DOHH2 (cell line): ENCODE results near the gene SLC8B1.

Experiments used
- H3F3A ChIP-seq: fragments of 200-600 bp; sonication (generic), shearing (Covaris generic); 2 replicates; pipeline ENCODE4 v1.6.0; 2016; ENCODE audit warnings: antibody characterized with exemption, mild to moderate bottlenecking; ENCODE audit not compliant: control insufficient read depth, insufficient read depth
- H3K27ac ChIP-seq: fragments of 200-600 bp; sonication (generic); 2 replicates; pipeline ENCODE4 v1.5.1; 2014; ENCODE audit warnings: low read depth, mild to moderate bottlenecking, low read length, moderate library complexity
- H3K27me3 ChIP-seq: fragments of 200-600 bp; sonication (generic); 2 replicates; pipeline ENCODE4 v1.6.1; 2014; ENCODE audit warnings: mild to moderate bottlenecking, low read length, mixed read lengths; ENCODE audit not compliant: control insufficient read depth
- H3K36me3 ChIP-seq: fragments of 200-600 bp; sonication (generic); 2 replicates; pipeline ENCODE4 v1.6.1; 2014; ENCODE audit warnings: mild to moderate bottlenecking, low read length, moderate library complexity, mixed read lengths; ENCODE audit not compliant: control insufficient read depth
- H3K4me1 ChIP-seq: fragments of 200-600 bp; sonication (generic); 2 replicates; pipeline ENCODE4 v1.6.1; 2014; ENCODE audit warnings: mild to moderate bottlenecking, low read length, mixed read lengths; ENCODE audit not compliant: control insufficient read depth
- H3K4me2 ChIP-seq: fragments of 200-600 bp; sonication (generic); 2 replicates; pipeline ENCODE4 v1.6.0; 2014; ENCODE audit warnings: mild to moderate bottlenecking, low read length, moderate library complexity
- H3K4me3 ChIP-seq: fragments of 200-600 bp; sonication (generic); 2 replicates; pipeline ENCODE4 v1.5.1; 2014; ENCODE audit warnings: mild to moderate bottlenecking, low read length, mixed read lengths
- H3K79me2 ChIP-seq: fragments of 200-600 bp; sonication (generic); 2 replicates; pipeline ENCODE4 v1.6.1; 2014; ENCODE audit warnings: mild to moderate bottlenecking, low read length, mixed read lengths; ENCODE audit not compliant: control insufficient read depth
- H3K9me2 ChIP-seq: fragments of 200-600 bp; sonication (generic); replicated peaks from 2 replicates; pipeline ENCODE4 v1.6.1; 2014; ENCODE audit warnings: mild to moderate bottlenecking, low read length, mixed read lengths; ENCODE audit not compliant: control insufficient read depth
- H3K9me3 ChIP-seq: fragments of 200-600 bp; sonication (generic); 2 replicates; pipeline ENCODE4 v1.6.1; 2014; ENCODE audit warnings: antibody characterized with exemption, low read length, mixed read lengths; ENCODE audit not compliant: control insufficient read depth, insufficient read depth
- H4K20me1 ChIP-seq: fragments of 200-600 bp; sonication (generic); 2 replicates; pipeline ENCODE4 v1.6.0; 2014; ENCODE audit warnings: low read depth, mild to moderate bottlenecking, antibody characterized with exemption, low read length, moderate library complexity; ENCODE audit not compliant: control insufficient read depth, insufficient read depth
- EZH2phosphoT487 ChIP-seq: fragments of 200-600 bp; sonication (generic); IDR thresholded peaks from 2 replicates; pipeline ENCODE4 v1.6.1; 2017; ENCODE audit warnings: borderline replicate concordance, mild to moderate bottlenecking, antibody characterized with exemption, low read length, moderate library complexity, mixed read lengths
- TF ChIP-seq, protein P1 (sequence below): fragments of 200-600 bp; sonication (generic); IDR thresholded peaks from one replicate; pipeline ENCODE4 v1.5.1; 2014; ENCODE audit warnings: antibody characterized with exemption, mild to moderate bottlenecking, low read depth, low read length; ENCODE audit not compliant: poor library complexity, severe bottlenecking

SLC8B1 gene

DNA sequence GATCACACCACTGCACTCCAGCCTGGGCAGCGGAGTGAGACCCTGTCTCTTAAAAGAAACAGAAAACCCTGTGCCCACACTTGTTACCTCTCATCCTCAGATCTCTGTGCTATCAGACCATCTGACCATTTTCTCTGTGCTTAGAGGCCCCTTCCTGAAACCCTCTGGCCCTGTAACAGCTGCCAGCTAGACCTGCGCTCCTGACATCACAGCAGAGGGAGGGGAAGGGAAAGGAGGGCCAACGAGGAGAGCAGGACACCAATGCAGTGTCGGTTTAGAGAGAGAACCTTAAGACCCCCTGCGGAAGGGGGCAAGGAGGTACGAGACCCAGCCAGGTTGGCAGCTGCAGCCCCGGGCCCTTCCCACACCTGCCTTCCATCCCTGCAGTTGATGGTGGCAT is 42.4 kb downstream of the SLC8B1 start:
- no peak for TF ChIP-seq EZH2phosphoT487
- TF ChIP-seq, protein P1, sequence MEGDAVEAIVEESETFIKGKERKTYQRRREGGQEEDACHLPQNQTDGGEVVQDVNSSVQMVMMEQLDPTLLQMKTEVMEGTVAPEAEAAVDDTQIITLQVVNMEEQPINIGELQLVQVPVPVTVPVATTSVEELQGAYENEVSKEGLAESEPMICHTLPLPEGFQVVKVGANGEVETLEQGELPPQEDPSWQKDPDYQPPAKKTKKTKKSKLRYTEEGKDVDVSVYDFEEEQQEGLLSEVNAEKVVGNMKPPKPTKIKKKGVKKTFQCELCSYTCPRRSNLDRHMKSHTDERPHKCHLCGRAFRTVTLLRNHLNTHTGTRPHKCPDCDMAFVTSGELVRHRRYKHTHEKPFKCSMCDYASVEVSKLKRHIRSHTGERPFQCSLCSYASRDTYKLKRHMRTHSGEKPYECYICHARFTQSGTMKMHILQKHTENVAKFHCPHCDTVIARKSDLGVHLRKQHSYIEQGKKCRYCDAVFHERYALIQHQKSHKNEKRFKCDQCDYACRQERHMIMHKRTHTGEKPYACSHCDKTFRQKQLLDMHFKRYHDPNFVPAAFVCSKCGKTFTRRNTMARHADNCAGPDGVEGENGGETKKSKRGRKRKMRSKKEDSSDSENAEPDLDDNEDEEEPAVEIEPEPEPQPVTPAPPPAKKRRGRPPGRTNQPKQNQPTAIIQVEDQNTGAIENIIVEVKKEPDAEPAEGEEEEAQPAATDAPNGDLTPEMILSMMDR, result no peak
- H4K20me1 ChIP-seq, result no peaks in the 10 kb centered on the region
- no peaks in the 10 kb centered on the region for H3K79me2 ChIP-seq
- no peaks in the 10 kb centered on the region for H3K4me1 ChIP-seq
- H3K9me2 ChIP-seq, result no peaks in the 10 kb centered on the region
- H3K9me3 ChIP-seq, result no peaks in the 10 kb centered on the region
- no peaks in the 10 kb centered on the region for H3K27me3 ChIP-seq
- no peaks in the 10 kb centered on the region for H3F3A ChIP-seq
- no peak overlapping the region for H3K27ac ChIP-seq
- no peak overlapping the region for H3K4me3 ChIP-seq
- no peak overlapping the region for H3K4me2 ChIP-seq
- peaks cover 87% of the 10 kb centered on the region for H3K36me3 ChIP-seq

DNA sequence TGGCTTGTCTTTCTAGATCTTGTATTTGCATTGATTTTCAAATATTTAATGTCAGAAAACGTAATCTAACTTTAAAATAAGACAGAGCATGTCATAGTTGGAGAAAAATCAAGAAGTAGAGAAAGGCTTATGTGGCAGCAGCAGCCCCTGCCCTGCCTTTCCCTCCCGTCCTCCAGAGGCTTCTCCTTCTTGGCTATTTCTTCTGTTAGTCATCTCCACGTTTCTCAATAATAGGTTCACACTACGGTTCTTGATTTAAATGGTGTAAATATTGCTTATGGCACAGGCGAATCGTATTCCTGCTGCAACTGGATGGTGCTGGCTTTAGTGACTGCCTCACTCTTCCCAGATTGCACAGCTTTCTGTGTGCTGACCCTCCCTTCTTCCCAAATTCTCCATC is 42.8 kb downstream of the SLC8B1 start:
- no peak overlapping the region for H3K4me2 ChIP-seq
- no peaks in the 10 kb centered on the region for H3K79me2 ChIP-seq
- no peaks in the 10 kb centered on the region for H3K27me3 ChIP-seq
- H3K4me3 ChIP-seq, result no peak overlapping the region
- no peaks in the 10 kb centered on the region for H3K9me2 ChIP-seq
- no peaks in the 10 kb centered on the region for H3K4me1 ChIP-seq
- no peak overlapping the region for H3K27ac ChIP-seq
- no peaks in the 10 kb centered on the region for H3F3A ChIP-seq
- H4K20me1 ChIP-seq, result no peaks in the 10 kb centered on the region
- no peak for TF ChIP-seq EZH2phosphoT487
- TF ChIP-seq, protein P1, result no peak
- peaks cover 86% of the 10 kb centered on the region for H3K36me3 ChIP-seq
- H3K9me3 ChIP-seq, result no peaks in the 10 kb centered on the region

DNA sequence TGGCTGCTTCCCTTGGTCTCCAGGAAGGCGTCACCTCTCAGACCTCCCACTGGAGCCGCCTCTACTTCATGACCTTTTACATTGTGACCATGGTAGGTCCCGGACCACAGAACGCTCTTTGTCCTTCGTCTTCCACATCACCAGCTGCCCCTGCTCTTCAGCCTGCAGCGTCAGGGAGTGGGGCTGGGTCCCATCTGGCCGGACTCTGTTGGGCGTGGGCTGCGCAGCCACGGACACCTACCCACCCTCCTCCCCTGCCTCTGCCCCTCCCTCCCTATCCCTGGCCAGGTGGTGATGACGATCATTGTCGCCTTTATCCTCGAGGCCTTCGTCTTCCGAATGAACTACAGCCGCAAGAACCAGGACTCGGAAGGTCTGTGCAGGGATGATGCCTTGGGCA is 43.3 kb downstream of the SLC8B1 start:
- Histone ChIP-seq H3K4me1 (no peaks in the 10 kb centered on the region), H3K79me2 (no peaks in the 10 kb centered on the region), H3K27ac (no peak overlapping the region), H3K27me3 (no peaks in the 10 kb centered on the region), H3K9me2 (no peaks in the 10 kb centered on the region), H3K36me3 (peaks cover 86% of the 10 kb centered on the region), H3K9me3 (no peaks in the 10 kb centered on the region), H4K20me1 (no peaks in the 10 kb centered on the region), H3F3A (no peaks in the 10 kb centered on the region), H3K4me3 (no peak overlapping the region), H3K4me2 (no peak overlapping the region)
- no peak for TF ChIP-seq EZH2phosphoT487
- TF ChIP-seq, protein P1, result no peak

DNA sequence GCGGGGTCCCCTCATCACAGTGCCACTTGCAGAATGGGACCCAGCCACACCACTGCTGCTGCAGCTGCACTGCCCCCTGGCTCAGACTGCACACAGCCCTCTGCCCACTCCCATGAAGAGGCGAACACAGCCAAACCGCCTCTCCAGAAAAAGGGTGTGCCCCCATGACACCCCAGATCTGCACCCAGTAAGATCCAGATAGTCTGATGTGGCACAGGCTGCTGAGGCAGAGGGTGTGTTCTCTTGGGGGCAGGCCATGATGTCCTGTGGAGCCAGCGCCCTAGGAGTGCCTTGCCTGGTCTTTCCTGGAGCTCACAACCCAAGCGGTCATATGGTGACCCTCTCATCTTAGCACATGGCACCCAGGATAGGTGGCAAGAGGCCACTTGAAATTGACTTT is 44.4 kb downstream of the SLC8B1 start:
- peaks cover 88% of the 10 kb centered on the region for H3K36me3 ChIP-seq

More for the DNA sequence above, 44.4 kb downstream of the SLC8B1 start:
- no peaks in the 10 kb centered on the region for H4K20me1 ChIP-seq
- H3K27me3 ChIP-seq, result no peaks in the 10 kb centered on the region
- no peaks in the 10 kb centered on the region for H3F3A ChIP-seq
- H3K4me3 ChIP-seq, result no peak overlapping the region
- no peak for TF ChIP-seq EZH2phosphoT487
- TF ChIP-seq, protein P1, result no peak
- no peak overlapping the region for H3K4me2 ChIP-seq
- no peak overlapping the region for H3K27ac ChIP-seq
- H3K9me3 ChIP-seq, result no peaks in the 10 kb centered on the region
- H3K9me2 ChIP-seq, result no peaks in the 10 kb centered on the region
- H3K79me2 ChIP-seq, result no peaks in the 10 kb centered on the region
- no peaks in the 10 kb centered on the region for H3K4me1 ChIP-seq
